CD14-positive monocyte (primary cell): Measurements from ENCODE around the gene DDX52. TPM values are rescaled to one million over a fixed set of nuclear protein-coding genes. Genes with fewer than 3 reads are reported as not detected.
A peak's percentile ranks its signal among the peaks of the same experiment; 100 is the strongest.
"Not testable (repeated sequence)": the region's sequence is repeated elsewhere in the genome, so short reads cannot be mapped to it uniquely, and the experiment has no call there.

Experiments used
- DNase-seq, 3 donors: peaks; one replicate each; pipeline ENCODE4 v3.0.0-alpha.2; 2011 to 2022
- H2AFZ ChIP-seq: 2 replicates; pipeline ENCODE4 v1.6.0; 2012; ENCODE audit warnings: mild to moderate bottlenecking, low read depth, low read length, inconsistent platforms; ENCODE audit not compliant: insufficient read depth, poor library complexity, severe bottlenecking
- H3K27ac ChIP-seq, 2 donors: 1 replicate in 1 of 2; 2 replicates in 1 of 2; pipeline ENCODE4 v1.5.1; 2012 to 2013; ENCODE audit warnings: low read length in 2 of 2, control low read depth in 1 of 2, inconsistent platforms in 1 of 2, low read depth in 1 of 2, mild to moderate bottlenecking in 1 of 2
- H3K27me3 ChIP-seq, 2 donors: one replicate each; pipeline versions ENCODE4 v1.6.0 to v1.6.1; 2011 to 2013; ENCODE audit warnings: low read length in 2 of 2; ENCODE audit not compliant: control insufficient read depth in 2 of 2, insufficient read depth in 2 of 2
- H3K36me3 ChIP-seq, 2 donors: replicated peaks in 1 of 2; 1 replicate in 1 of 2; 2 replicates in 1 of 2; pipeline versions ENCODE4 v1.5.1 to v1.6.1; 2012 to 2013; ENCODE audit warnings: low read length in 2 of 2, control low read depth in 1 of 2, inconsistent platforms in 1 of 2, mild to moderate bottlenecking in 1 of 2; ENCODE audit not compliant: insufficient read depth in 2 of 2, control insufficient read depth in 1 of 2
- H3K4me1 ChIP-seq, 2 donors: 1 replicate in 1 of 2; 2 replicates in 1 of 2; pipeline versions ENCODE4 v1.5.1 to v1.6.1; 2012 to 2013; ENCODE audit warnings: low read length in 2 of 2, control low read depth in 1 of 2, inconsistent platforms in 1 of 2, mild to moderate bottlenecking in 1 of 2, moderate library complexity in 1 of 2; ENCODE audit not compliant: insufficient read depth in 2 of 2, control insufficient read depth in 1 of 2
- H3K4me2 ChIP-seq: replicated peaks from 2 replicates; pipeline ENCODE3; 2012; ENCODE audit warnings: low read length, moderate library complexity, mild to moderate bottlenecking; ENCODE audit not compliant: poor library complexity, severe bottlenecking; ENCODE audit errors: extremely low read depth
- H3K4me3 ChIP-seq, 3 experiments: fragments of 200-600 bp in 1 of 3; sonication (generic) in 1 of 3; replicated peaks in 1 of 3; 1 replicate in 2 of 3; 2 replicates in 1 of 3; pipeline ENCODE4 v1.5.1; 2011 to 2013; ENCODE audit warnings: low read length in 3 of 3, mild to moderate bottlenecking in 3 of 3, control low read depth in 2 of 3, low read depth in 2 of 3, inconsistent platforms in 1 of 3, moderate library complexity in 1 of 3
- H3K79me2 ChIP-seq: 2 replicates; pipeline ENCODE4 v1.6.0; 2012; ENCODE audit warnings: mild to moderate bottlenecking, control low read depth, inconsistent platforms, low read length, moderate library complexity; ENCODE audit not compliant: insufficient read depth
- H3K9ac ChIP-seq: 2 replicates; pipeline ENCODE4 v1.6.0; 2017; ENCODE audit warnings: low read length, mild to moderate bottlenecking; ENCODE audit not compliant: insufficient read depth, poor library complexity, severe bottlenecking
- H3K9me3 ChIP-seq, 2 donors: replicated peaks in 1 of 2; 1 replicate in 1 of 2; 2 replicates in 1 of 2; pipeline versions ENCODE4 v1.5.1 to v1.6.1; 2012 to 2013; ENCODE audit warnings: low read length in 2 of 2, control low read depth in 1 of 2; ENCODE audit not compliant: control insufficient read depth in 1 of 2, insufficient read depth in 1 of 2
- H4K20me1 ChIP-seq: 2 replicates; pipeline ENCODE4 v1.6.0; 2012; ENCODE audit warnings: mild to moderate bottlenecking, low read length, control low read depth, moderate library complexity; ENCODE audit not compliant: insufficient read depth
- H3K27ac Mint-ChIP-seq, 7 donors: one replicate each; pipeline ENCODE4 v1.8.0; 2020; ENCODE audit warnings: mild to moderate bottlenecking in 7 of 7, mixed read lengths in 7 of 7, moderate library complexity in 6 of 7, inconsistent platforms in 2 of 7
- H3K27me3 Mint-ChIP-seq, 3 donors: one replicate each; pipeline ENCODE4 v1.8.0; 2021 to 2022; ENCODE audit warnings: low read depth in 3 of 3, mild to moderate bottlenecking in 3 of 3, mixed read lengths in 3 of 3, moderate library complexity in 3 of 3, inconsistent platforms in 1 of 3
- H3K36me3 Mint-ChIP-seq, 2 donors: one replicate each; pipeline ENCODE4 v1.8.0; 2020; ENCODE audit warnings: mixed read lengths in 2 of 2, inconsistent platforms in 1 of 2, mild to moderate bottlenecking in 1 of 2
- H3K4me1 Mint-ChIP-seq: one replicate; pipeline ENCODE4 v1.8.0; 2020; ENCODE audit warnings: mild to moderate bottlenecking, mixed read lengths
- H3K4me3 Mint-ChIP-seq, 2 donors: one replicate each; pipeline ENCODE4 v1.8.0; 2020; ENCODE audit warnings: mild to moderate bottlenecking in 2 of 2, mixed read lengths in 2 of 2, moderate library complexity in 1 of 2
- H3K9me3 Mint-ChIP-seq, 7 donors: one replicate each; pipeline ENCODE4 v1.8.0; 2020 to 2022; ENCODE audit warnings: mixed read lengths in 7 of 7, mild to moderate bottlenecking in 6 of 7, moderate library complexity in 6 of 7, inconsistent platforms in 2 of 7
- CTCF ChIP-seq: fragments of 200-600 bp; IDR thresholded peaks from one replicate; pipeline ENCODE4 v1.8.0; 2022; ENCODE audit warnings: antibody characterized with exemption, mild to moderate bottlenecking
- WGBS: methylation state at CpG from one replicate; pipeline ENCODE4 v1.1.5; 2013; ENCODE audit warnings: missing lambda C conversion rate; ENCODE audit not compliant: insufficient coverage; 5-methylcytosine and 5-hydroxymethylcytosine counted together
- intact Hi-C, 2 donors: fragments of 100-400 bp; cut with micrococcal nuclease; formaldehyde crosslinking; loops; one replicate each; pipeline versions ENCODE4 v1.15.0 to v1.15.1; 2023
- polyA plus RNA-seq, 3 donors: library from polyadenylated mRNA; depleted of rRNA in 1 of 3; unstranded in 2 of 3; stranded (reverse) in 1 of 3; fragments of 300-500 nt in 2 of 3; fragments of >200 nt in 1 of 3; fragmentation: Illumina TruSeq in 2 of 3; gene quantifications; 1 replicate in 2 of 3; 2 replicates in 1 of 3; pipeline ENCODE4 v1.2.3, GENCODE V29; 2012 to 2021

The DDX52 gene
- polyA plus RNA-seq, 3 donors, result 6.4 to 11.3 (median 8.8) TPM

DNA sequence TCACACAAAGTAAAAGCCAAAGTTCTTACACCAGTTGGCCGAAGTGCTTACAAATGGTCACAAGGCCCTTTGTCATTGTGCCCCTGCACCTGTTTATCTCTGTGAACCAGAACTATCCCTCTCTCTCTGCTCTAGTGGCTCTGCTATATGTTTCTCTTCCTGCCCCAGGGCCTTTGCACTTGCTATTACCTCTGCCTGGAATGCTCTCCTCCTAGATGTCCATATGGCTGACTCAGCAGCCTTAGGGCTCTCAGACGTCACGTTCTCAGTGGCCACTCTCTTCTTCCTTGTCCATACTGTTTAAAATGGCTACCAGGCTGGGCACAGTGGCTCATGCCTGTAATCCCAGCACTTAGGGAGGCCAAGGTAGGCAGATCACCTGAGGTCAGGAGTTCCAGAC, 38.8 kb upstream of the DDX52 start:
- H3K27ac ChIP-seq, result no peak overlapping the region
- no peak overlapping the region for H3K9ac ChIP-seq
- no peaks in the 10 kb centered on the region for H3K36me3 ChIP-seq
- H3K9me3 ChIP-seq, result no peaks in the 10 kb centered on the region
- no peaks in the 10 kb centered on the region for H3K79me2 ChIP-seq
- no peak overlapping the region for H2AFZ ChIP-seq
- no peak overlapping the region for H3K4me3 Mint-ChIP-seq
- H3K9me3 Mint-ChIP-seq, result peaks cover 2 to 8% (median 4%) of the 10 kb centered on the region in 7 donors
- H4K20me1 ChIP-seq, result no peaks in the 10 kb centered on the region
- no peaks in the 10 kb centered on the region for H3K36me3 Mint-ChIP-seq
- no peak for DNase-seq
- intact Hi-C loops, result no loop called here
- WGBS, result 100% methylated on average over 1 of the region's 3 CpGs
- no peak overlapping the region for H3K4me3 ChIP-seq
- no peak overlapping the region for H3K4me2 ChIP-seq
- TF ChIP-seq CTCF, result no peak
- no peaks in the 10 kb centered on the region for H3K4me1 Mint-ChIP-seq
- H3K4me1 ChIP-seq, result no peaks in the 10 kb centered on the region
- H3K27me3 Mint-ChIP-seq, result peaks cover 0 to under 1% (median under 1%) of the 10 kb centered on the region in 3 donors
- no peaks in the 10 kb centered on the region for H3K27me3 ChIP-seq
- H3K27ac Mint-ChIP-seq, result peak overlapping the region in 1 of 7 donors; percentile 58

DNA sequence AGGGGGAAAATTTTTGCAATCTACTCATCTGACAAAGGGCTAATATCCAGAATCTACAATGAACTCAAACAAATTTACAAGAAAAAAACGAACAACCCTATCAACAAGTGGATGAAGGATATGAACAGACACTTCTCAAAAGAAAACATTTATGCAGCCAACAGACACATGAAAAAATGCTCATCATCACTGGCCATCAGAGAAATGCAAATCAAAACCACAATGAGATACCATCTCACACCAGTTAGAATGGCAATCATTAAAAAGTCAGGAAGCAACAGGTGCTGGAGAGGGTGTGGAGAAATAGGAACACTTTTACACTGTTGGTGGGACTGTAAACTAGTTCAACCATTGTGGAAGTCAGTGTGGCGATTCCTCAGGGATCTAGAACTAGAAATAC, 36.7 kb upstream of the DDX52 start:
- H3K4me2 ChIP-seq, H3K4me3 Mint-ChIP-seq, H3K4me1 ChIP-seq, DNase-seq, H2AFZ ChIP-seq, H3K9me3 ChIP-seq, H3K27ac ChIP-seq, H4K20me1 ChIP-seq, intact Hi-C loops, H3K4me1 Mint-ChIP-seq, H3K36me3 ChIP-seq, H3K27me3 ChIP-seq, H3K9me3 Mint-ChIP-seq, H3K36me3 Mint-ChIP-seq, H3K27me3 Mint-ChIP-seq, H3K9ac ChIP-seq, H3K4me3 ChIP-seq, H3K27ac Mint-ChIP-seq, H3K79me2 ChIP-seq: not testable (repeated sequence)
- WGBS, result no CpG with 5 or more reads among the region's 2 CpGs
